Heart left ventricle (tissue), 13 donors: Measurements from ENCODE around the gene SKOR1.

Experiments
- POLR2A ChIP-seq, 2 donors: fragments of 450-650 bp; IDR thresholded peaks; one replicate each; pipeline ENCODE4 v1.6.1; 2017; ENCODE audit warnings: antibody characterized with exemption in 2 of 2, mild to moderate bottlenecking in 2 of 2, moderate library complexity in 2 of 2
- TF ChIP-seq, protein P1 (sequence below), 12 donors: fragments of 200-600 bp; sonication (generic) in 4 of 12; IDR thresholded peaks; one replicate each; pipeline versions ENCODE4 v1.5.0 to v1.8.0; 2018 to 2022; ENCODE audit warnings: antibody characterized with exemption in 12 of 12, mild to moderate bottlenecking in 5 of 12
- donor health status: ischemic (EF 13 %, LVEDD 7.1; RV severe dilation, severe dysfunction).
- donor health status: DM: no; HTN: yes; CAD: no.
- donor health status: DM: no; HTN: no; CAD: no.
- donor health status: ischemic (EF 25% LVEDD 6.9; RV normal size, moderate dysfunction).
- donor health status: ischemic (EF 25% LVEDD 5.7; RV mildly dilated, moderate dysfunction).
- donor health status: ischemic (EF 35%, LVEDD 5.7; RV mildly dilated, moderate dysfunction).
- donor health status: nonischemic (EF 11% LVEDD 7.7; RV severe dilation, severe dysfunction).
- donor health status: DM: yes; HTN: yes; CAD: no.
- donor health status: PGD.
- donor health status: ischemic (EF 29% LVEDD 5.4; RV normal size, mild dysfunction).
- donor health status: nonischemic (EF 23%, LVEDD 6.1; RV moderate dilation, normal function).

GRCh38 chr15:67824197-67824968, 926 bp upstream of the SKOR1 start:
- TF ChIP-seq, protein P1, sequence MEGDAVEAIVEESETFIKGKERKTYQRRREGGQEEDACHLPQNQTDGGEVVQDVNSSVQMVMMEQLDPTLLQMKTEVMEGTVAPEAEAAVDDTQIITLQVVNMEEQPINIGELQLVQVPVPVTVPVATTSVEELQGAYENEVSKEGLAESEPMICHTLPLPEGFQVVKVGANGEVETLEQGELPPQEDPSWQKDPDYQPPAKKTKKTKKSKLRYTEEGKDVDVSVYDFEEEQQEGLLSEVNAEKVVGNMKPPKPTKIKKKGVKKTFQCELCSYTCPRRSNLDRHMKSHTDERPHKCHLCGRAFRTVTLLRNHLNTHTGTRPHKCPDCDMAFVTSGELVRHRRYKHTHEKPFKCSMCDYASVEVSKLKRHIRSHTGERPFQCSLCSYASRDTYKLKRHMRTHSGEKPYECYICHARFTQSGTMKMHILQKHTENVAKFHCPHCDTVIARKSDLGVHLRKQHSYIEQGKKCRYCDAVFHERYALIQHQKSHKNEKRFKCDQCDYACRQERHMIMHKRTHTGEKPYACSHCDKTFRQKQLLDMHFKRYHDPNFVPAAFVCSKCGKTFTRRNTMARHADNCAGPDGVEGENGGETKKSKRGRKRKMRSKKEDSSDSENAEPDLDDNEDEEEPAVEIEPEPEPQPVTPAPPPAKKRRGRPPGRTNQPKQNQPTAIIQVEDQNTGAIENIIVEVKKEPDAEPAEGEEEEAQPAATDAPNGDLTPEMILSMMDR (IDR thresholded peaks at IDR 0.05), result no peak
- TF ChIP-seq POLR2A (IDR thresholded peaks at IDR 0.05), result no peak
